ENCODE data around the gene TMCC1.

Gene TMCC1

DNA sequence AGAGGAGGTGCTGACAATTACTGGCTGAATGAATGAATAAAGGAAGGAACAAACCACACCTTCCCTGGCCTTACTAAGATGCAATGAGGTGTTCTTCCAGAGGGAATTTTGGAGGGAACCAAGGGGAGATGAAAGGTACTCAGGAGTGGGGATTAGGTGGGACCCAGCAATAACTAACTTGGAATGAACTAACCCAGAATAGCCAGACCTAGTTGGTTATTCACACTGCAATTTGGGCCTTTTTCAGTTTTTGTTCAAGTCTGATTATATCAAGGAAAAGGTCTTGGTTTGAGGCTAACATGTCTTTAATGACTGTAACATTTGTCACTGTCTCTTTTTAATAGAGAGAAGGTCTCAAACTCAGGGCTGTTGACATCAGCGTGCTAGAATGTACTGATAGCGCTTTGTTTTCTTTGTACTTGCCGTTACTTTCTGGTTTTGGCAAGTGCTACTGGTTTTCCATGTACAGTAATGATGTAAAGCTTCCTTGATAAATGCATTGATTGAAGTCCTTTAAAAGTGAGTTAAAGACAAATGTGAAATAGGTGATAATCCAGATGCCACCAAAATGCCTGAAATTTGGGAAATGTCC is 283.8 kb downstream of the TMCC1 start:
- no peak for DNase-seq (ENCODE audit: low read depth in 2 of 2)

DNA sequence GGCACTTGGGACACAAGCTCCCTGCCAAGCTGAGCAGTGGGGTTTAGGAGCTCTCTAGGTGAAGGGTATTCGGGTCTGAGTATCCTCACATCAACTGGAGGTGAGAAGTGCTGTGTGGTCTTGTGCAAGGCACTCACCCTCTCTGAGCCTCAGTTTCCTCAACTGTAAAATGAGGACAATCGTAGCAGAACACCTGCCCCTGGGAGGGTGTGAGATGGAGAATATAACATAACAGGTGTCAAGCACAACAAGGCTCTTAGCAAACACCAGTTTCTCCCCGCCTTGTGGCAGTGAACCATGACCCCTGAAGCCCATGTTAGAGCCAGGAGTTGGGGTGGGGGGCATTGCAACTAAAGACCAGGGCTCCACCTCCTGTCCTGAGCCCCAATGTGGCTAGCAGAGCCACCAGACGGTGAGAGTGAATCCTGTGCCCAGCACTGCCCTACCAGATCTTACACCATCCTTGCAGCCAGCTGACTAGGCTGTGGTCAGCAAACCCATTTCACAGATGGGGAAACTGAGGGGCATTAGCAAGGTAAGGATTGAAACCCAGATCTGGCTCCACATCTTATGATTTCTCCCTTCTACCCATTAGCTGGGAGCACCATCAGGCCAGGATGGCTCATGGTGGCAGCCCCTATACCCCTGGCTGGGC is 284.4 kb downstream of the TMCC1 start:
- no peak for DNase-seq (ENCODE audit: low read depth in 2 of 2)

DNA sequence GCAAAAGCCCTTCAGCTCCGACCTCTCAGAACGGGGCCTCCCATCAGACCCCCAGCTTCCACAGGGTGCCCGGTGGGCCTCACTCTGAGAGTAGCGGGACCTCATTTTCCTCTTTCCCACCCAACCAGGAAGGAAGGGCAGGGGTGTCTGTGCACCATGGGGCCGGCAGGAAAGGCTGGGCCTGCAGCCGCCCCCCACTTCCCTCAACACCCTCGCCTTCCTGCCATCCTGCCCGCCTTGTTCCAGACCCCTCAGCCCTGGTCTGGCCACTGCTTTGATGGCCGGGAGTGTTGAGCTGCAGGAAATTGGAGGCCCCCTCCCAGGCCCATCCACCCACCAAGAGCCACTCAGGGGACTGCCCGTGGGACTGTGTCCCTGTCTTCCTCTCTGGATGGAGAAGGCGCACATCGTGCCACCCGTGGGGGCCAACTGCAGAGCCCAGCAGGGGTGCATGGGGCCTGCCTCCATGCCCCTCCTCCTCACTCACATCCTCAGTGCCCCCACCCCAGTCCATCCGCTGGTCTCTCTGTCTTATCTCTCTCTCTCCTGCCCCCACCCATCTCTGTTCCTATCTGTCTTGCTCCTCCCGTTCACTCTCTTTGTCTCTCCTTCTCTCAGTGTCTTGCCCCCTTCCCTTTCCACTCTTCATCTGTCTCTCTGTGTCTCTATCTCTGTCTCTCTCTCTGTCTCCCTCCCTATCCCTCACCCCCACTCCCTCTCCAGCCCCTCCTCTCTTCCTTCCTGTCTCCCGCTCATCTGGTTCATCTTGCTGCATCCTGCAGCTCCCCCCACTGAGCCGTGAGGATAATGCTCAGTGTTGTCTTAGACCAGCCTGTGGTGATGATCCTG is 285.2 kb downstream of the TMCC1 start:
- no peak for DNase-seq (ENCODE audit: low read depth in 2 of 2)

- no peak for DNase-seq (ENCODE audit: low read depth in 2 of 2)
These were observed 286.0 kb downstream of the TMCC1 start for GRCh38 chr3:129607391-129608068.

DNA sequence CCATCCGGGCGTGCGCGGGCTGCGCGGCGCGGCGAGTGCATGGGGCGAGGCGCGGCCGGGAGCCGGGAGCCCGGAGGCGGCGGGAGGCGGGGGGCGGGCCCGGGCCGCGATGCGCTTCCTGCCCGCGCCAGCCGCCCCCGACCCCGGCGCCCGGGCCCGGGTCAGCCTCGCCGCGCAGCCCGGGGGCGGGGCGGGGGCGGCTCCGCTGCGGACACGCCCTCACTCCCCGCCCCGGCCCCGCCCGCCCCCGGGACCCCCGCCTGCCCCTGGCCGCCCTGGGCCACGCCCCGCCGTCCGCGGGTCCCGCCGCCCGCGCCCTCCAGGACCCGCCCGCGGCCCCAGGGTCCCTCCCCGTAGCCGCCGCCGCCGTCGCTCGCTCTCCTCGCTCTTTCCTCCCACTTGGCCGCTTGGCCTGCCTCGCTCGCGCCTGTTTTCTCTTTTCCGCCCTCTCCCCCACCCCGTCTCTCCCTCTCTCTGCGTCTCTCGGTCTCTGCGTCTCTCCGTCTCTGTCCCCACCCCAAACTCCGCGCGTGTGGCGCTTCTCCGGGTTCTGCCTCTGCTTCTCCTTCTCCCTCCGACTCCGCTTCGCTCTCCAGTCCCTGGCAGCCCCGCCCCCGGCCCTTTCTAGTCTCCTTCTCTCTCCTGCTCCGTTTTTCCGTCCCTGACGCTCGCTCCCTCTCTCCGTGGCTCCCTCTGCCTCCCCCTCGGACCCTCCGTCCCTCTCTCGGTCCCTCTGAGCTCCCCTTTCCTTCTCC is 286.7 kb downstream of the TMCC1 start, which contains the start of gene PLXND1:
Gene PLXND1 (minus strand): TSS at position 41 of the 755 bp plus-strand sequence. CDS start 37 bp downstream, at position 4.
- DNase-seq (ENCODE audit: low read depth in 2 of 2): peak in 1 of 2 donors; percentile 7

GRCh38 chr3:129605922-129606635 is 287.4 kb downstream of the TMCC1 start:
- DNase-seq (ENCODE audit: low read depth in 2 of 2): no peak

- peak; percentile 30 to 37 for DNase-seq (ENCODE audit: low read depth in 2 of 2)
These were observed 288.1 kb downstream of the TMCC1 start for GRCh38 chr3:129605203-129605921.

DNA sequence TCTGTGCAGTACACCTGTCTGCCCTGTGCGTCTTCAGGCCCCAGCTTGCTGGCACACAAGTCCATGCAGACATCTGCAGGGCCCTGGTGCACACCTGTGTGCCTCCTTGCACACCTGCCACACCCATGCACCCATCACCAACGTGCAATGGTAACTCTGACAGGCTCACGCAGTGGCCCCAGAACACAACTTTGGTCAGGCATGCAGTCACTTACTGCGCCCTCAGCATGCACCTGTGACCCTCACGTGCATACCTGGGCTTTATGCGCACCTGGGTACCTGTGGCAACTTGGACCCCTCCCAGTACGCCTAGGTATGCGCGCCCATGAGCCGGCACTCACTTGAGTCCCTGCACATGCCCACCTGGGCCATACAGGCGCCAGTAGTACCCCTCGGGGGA is 288.7 kb downstream of the TMCC1 start:
- no peak for DNase-seq (ENCODE audit: low read depth in 2 of 2)

DNA sequence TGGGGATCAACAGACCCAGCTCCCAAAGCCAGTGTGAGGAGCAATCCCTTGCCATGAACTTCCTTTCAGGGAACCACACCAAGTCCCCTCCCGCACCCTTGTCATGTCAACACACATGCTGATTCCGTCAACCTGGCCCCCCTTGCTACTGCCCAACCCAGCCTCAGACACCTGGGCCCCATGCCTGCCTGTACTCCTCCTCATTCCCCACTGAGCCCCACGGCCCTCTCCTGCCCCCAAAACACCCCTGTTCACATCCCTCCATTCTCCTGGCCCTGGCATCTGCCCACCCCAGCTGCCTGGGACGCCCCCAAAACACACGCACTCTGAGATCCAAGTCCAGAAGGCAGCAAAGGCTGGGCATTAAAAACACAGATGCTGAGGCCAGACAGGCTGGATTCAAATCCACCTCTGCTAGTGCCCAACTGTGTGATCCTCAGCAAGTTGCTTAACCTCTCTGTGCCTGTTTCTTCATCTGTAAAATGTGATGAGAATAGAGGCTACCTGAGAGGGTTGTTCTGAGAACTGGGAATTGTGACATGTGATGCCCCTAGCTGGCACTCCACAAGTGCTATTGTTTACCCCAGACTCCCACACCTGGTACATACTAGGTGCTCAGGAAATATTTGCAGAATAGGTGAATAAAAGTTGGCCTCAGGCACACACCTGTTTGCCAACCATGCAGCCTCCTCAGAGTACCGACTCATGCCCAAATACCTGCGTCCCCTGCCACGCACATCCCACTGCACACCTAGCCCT is 289.3 kb downstream of the TMCC1 start:
- DNase-seq (ENCODE audit: low read depth in 2 of 2): no peak

GRCh38 chr3:129603561-129603942 is 290.0 kb downstream of the TMCC1 start:
- DNase-seq (ENCODE audit: low read depth in 2 of 2): no peak

- DNase-seq (ENCODE audit: low read depth in 2 of 2): no peak
These were observed 290.6 kb downstream of the TMCC1 start for GRCh38 chr3:129602730-129603560.

DNA sequence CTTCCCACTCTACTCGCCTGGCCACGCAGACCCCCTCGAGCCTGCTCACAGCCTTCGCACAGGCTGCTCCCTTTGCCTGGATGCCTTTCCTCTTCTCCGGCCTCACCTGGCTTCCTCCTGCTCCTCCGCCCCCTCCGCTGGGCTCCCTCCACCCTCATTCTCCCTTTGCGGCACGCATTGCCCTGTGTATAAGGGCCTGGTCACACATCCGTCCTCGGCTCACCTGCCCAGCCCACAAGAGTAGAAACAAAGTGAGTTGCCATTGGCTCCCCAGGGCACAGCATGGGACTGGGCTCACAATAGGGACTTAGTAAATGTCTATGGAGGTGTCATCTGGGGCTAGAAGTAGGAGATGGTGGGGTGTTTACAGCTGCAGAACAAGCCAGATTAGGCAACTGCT is 291.2 kb downstream of the TMCC1 start:
- DNase-seq (ENCODE audit: low read depth in 2 of 2): no peak

DNA sequence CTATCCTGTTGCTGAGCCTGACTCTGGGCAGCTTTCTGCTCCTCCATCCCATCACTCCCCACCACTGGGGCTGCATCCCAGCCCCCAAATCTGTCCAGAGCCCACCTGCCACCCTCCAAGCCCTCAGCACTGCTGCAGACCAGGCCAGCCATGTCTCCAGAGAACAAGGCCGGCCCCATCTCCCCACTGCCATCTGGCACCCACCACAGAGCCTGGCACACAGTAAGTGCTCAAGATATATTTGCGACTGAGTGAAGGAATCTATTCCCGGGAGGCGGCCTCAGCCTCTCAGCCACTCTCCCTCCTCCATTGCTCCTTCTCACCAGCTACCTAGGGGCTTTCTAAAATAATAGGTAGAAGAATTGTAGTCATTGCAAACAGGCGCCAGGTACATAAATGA is 291.8 kb downstream of the TMCC1 start:
- no peak for DNase-seq (ENCODE audit: low read depth in 2 of 2)

- DNase-seq (ENCODE audit: low read depth in 2 of 2): no peak
These were observed 293.2 kb downstream of the TMCC1 start for GRCh38 chr3:129600348-129600747.

- no peak for DNase-seq (ENCODE audit: low read depth in 2 of 2)
These were observed 293.9 kb downstream of the TMCC1 start for GRCh38 chr3:129599607-129600006.

DNA sequence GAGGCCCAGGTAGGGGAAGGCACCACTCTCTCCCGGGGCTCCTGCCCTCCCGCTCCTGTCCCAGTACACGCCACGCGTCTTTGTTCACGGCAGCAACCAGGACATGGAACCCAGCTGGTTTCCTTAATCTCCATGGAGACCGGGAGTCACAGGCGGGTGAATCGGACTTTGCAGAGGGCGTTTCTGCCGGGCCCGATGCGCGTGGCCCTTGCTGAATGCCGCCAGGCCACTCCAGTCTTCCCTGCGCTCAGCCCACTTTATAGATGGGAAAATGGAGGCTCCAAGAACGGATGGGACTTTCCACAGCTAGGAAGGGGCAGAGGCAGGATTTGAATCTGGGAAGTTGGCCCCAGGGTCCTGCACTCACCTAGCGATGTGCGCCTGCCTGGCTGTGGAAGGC is 294.4 kb downstream of the TMCC1 start:
- no peak for DNase-seq (ENCODE audit: low read depth in 2 of 2)

GRCh38 chr3:129598484-129598883 is 295.0 kb downstream of the TMCC1 start:
- no peak for DNase-seq (ENCODE audit: low read depth in 2 of 2)

DNA sequence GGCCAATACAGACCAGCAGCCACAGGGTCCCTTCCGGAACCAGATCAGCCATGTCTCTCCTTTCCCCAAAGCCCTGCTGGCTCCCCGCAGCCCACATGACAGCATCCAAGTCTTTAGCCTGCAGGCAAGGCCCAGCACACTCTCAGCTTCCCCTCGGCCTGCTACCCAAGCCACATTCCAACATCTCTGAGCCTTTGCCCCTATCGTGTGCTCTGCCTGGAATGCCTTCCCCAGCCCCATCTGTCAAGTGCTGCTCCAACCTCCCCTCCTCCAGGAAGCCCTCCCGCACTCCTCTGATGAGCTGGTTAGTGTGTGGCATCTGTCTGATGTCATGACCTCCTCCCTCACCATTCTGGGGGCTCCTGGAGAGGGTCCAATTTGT is 295.5 kb downstream of the TMCC1 start:
- no peak for DNase-seq (ENCODE audit: low read depth in 2 of 2)
